Measurements from ENCODE around the gene LGALS9. TPM values are rescaled to one million over a fixed set of nuclear protein-coding genes. Genes with fewer than 3 reads are reported as not detected.

LGALS9 gene
- total and polyA plus RNA-seq, 2 experiments from 2014 or later: 3.2 to 4.1 TPM

DNA sequence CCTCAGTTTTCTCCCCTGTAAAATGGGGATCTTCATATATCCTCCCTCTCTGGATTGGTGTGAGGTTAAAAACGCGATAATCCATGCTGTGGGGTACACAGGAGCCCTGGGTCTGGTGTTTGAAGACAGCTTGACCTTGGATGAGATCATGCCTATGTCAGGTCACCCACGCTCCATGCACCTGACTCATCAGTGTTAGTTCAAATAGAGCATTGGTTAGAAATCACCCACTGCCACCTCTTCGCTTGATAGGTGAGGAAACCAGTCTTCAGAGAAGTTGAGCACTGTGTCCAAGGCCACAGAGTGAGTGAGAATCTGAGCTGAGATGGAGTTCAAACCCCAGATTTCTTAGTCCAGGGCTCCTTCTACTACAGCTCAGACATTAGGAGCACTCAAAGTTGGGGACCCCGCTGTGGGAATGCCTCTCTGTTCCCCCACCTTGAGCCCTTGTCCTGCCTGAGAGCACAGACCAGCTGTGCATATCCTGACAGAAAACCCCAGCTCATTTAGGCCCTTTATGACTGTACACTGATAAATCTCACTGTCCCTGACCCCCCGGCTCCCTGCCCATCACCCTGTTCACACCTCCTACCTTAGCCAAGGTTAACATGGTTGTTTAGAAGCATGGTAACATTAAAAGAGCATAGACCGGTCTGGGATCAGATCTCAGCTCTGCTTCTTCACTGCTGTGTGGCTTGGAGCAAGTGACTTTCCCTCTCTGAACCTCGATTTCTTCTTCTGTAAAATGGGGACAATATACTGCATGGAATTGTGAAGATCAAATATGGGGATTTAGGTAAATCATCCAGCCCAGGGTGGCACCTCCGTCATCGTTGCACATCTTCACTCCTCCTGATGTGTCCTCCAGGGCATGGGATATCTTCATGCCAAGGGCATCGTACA is 22.4 kb upstream of the LGALS9 start:
- Histone ChIP-seq H3K27me3 (replicated peaks; ENCODE audit: insufficient read depth) (no peaks in the 10 kb centered on the region), H3K4me1 (ENCODE audit: insufficient read depth) (no peaks in the 10 kb centered on the region), H3K27ac (no peak overlapping the region), H3K9me3 (ENCODE audit: low read depth) (no peaks in the 10 kb centered on the region), H4K20me1 (ENCODE audit: insufficient read depth) (no peaks in the 10 kb centered on the region), H3K79me2 (ENCODE audit: insufficient read depth) (no peaks in the 10 kb centered on the region), H3K4me3 (no peak overlapping the region), H3K4me2 (ENCODE audit: unreplicated experiment) (no peak overlapping the region), H3K9me2 (ENCODE audit: insufficient read depth) (no peaks in the 10 kb centered on the region), H3F3A (ENCODE audit: insufficient read depth) (no peaks in the 10 kb centered on the region), H2AFZ (no peak overlapping the region), H3K9ac (no peak overlapping the region), H3K36me3 (ENCODE audit: low read depth) (no peaks in the 10 kb centered on the region)
- 94 to 96% methylated on average over 11 of the region's 11 CpGs for WGBS, 2 experiments (ENCODE audit: low coverage in 1 of 2, low lambda C conversion rate in 2 of 2, missing lambda C conversion rate in 2 of 2)
- DNase-seq: peak; percentile 16
- in situ Hi-C loops (cut with MboI): loop anchor here (10.0 kb wide), 2 partner anchors 274 to 374 kb away; no protein-coding TSS in a partner anchor
- TF ChIP-seq EZH2 (IDR thresholded peaks at IDR 0.05; ENCODE audit: insufficient read depth, poor library complexity, severe bottlenecking) (no peak), EZH2phosphoT487 (IDR thresholded peaks at IDR 0.05; ENCODE audit: insufficient read depth, low read depth) (no peak)

DNA sequence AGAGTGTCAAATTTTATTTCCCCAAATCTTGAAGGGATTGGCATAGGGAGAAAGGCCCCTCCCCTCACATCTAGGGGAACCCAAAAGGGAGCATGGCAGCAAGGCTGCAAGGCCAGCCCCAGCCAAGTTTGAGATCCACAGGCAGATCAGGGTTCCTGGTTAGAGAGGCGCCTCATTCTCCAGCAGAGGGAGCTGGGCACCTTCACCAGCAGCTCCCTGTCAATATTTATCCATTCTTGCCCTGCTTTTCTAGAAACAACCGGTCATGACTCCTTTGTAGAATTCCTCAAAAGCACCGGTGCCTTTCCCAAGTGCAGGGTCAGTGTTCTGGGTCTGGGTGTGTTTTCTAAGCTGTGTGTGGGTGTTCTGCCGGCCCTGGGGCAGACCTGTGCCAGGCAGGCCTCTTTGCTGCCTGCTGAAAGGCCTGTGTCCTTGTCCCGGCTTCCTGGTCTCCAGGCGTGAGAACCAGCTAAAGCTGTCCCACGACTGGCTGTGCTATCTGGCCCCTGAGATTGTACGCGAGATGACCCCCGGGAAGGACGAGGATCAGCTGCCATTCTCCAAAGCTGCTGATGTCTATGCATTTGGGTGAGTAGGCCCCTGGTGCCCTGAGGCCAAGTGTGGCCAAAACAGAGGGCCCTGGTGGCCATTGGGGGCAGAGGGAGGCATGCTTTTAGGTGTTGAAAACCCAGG is 21.2 kb upstream of the LGALS9 start:
- Histone ChIP-seq H3K79me2 (ENCODE audit: insufficient read depth) (no peaks in the 10 kb centered on the region), H2AFZ (no peak overlapping the region), H3K9me2 (ENCODE audit: insufficient read depth) (no peaks in the 10 kb centered on the region), H3K4me3 (no peak overlapping the region), H3K9me3 (ENCODE audit: low read depth) (no peaks in the 10 kb centered on the region), H4K20me1 (ENCODE audit: insufficient read depth) (no peaks in the 10 kb centered on the region), H3K27me3 (replicated peaks; ENCODE audit: insufficient read depth) (no peaks in the 10 kb centered on the region), H3K4me1 (ENCODE audit: insufficient read depth) (no peaks in the 10 kb centered on the region), H3K4me2 (ENCODE audit: unreplicated experiment) (no peak overlapping the region), H3F3A (ENCODE audit: insufficient read depth) (no peaks in the 10 kb centered on the region), H3K27ac (no peak overlapping the region), H3K9ac (no peak overlapping the region), H3K36me3 (ENCODE audit: low read depth) (no peaks in the 10 kb centered on the region)
- TF ChIP-seq EZH2phosphoT487 (IDR thresholded peaks at IDR 0.05; ENCODE audit: insufficient read depth, low read depth): no peak
- TF ChIP-seq EZH2 (IDR thresholded peaks at IDR 0.05; ENCODE audit: insufficient read depth, poor library complexity, severe bottlenecking): no peak
- in situ Hi-C loops (cut with MboI): loop anchor here (10.0 kb wide), 2 partner anchors 275 to 375 kb away; no protein-coding TSS in a partner anchor
- 75 to 77% methylated on average over 11 of the region's 11 CpGs for WGBS, 2 experiments (ENCODE audit: low coverage in 1 of 2, low lambda C conversion rate in 2 of 2, missing lambda C conversion rate in 2 of 2)
- peak; percentile 73 for DNase-seq

DNA sequence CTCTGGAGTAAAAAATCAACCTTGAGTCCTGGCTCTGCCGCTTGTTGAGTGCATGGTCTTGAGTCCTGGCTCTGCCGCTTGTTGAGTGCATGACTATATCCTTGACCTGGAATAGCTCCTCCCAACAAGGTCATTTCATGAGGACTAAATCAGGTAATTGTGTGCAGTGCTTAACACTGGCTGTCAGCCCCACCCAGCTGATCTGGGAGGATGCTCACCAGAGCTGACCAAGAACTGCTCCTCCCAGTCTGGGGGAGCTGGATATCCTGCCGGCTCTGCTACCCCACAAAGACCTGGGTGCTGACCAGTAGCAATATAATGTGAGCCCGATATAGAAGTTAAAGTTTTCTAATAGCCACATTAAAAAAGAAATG is 20.7 kb upstream of the LGALS9 start:
- Histone ChIP-seq H3F3A (ENCODE audit: insufficient read depth) (no peaks in the 10 kb centered on the region), H3K4me2 (ENCODE audit: unreplicated experiment) (no peak overlapping the region), H3K4me1 (ENCODE audit: insufficient read depth) (no peaks in the 10 kb centered on the region), H3K36me3 (ENCODE audit: low read depth) (no peaks in the 10 kb centered on the region), H3K9me3 (ENCODE audit: low read depth) (no peaks in the 10 kb centered on the region), H3K27me3 (replicated peaks; ENCODE audit: insufficient read depth) (no peaks in the 10 kb centered on the region), H3K4me3 (no peak overlapping the region), H3K9me2 (ENCODE audit: insufficient read depth) (no peaks in the 10 kb centered on the region), H4K20me1 (ENCODE audit: insufficient read depth) (no peaks in the 10 kb centered on the region), H3K79me2 (ENCODE audit: insufficient read depth) (no peaks in the 10 kb centered on the region), H3K27ac (no peak overlapping the region), H2AFZ (no peak overlapping the region), H3K9ac (no peak overlapping the region)
- WGBS, 2 experiments (ENCODE audit: low coverage in 1 of 2, low lambda C conversion rate in 2 of 2, missing lambda C conversion rate in 2 of 2): 94 to 98% methylated on average over 4 of the region's 4 CpGs
- no peak for DNase-seq
- no peak for TF ChIP-seq EZH2phosphoT487 (IDR thresholded peaks at IDR 0.05; ENCODE audit: insufficient read depth, low read depth)
- TF ChIP-seq EZH2 (IDR thresholded peaks at IDR 0.05; ENCODE audit: insufficient read depth, poor library complexity, severe bottlenecking): no peak
- in situ Hi-C loops (cut with MboI): no loop called here

DNA sequence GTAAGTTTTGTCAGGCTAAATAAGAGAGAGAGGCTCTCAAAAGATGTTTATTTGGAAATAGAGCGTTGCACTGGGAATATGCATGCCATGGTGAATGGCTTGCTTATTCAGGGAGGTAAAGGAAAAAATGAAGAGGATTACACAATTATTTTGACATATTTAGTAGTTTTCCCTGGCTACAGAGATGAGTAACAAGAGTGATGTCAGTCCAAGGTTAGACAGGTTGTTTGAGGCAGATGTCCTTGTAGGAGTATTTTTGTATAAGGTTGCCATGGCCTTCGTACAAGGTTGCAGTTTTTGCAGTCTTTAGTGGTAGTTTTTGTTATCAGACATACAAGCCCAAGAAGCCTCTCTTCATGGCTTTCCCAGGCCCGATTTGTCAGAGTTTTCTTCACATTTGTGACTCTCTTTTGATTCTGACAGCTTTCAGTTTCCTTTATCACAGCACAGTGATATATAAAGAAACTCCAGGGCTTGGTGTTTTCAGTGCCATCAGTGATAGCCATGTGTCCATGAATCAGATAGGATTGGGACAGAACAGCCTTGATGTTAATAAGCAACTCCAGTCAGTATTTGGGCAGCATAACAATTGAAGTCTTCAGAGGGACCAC is 18.7 kb upstream of the LGALS9 start:
- 65 to 71% methylated on average over 3 of the region's 3 CpGs for WGBS, 2 experiments (ENCODE audit: low coverage in 1 of 2, low lambda C conversion rate in 2 of 2, missing lambda C conversion rate in 2 of 2)

More for the DNA sequence above, 18.7 kb upstream of the LGALS9 start:
- peak; percentile 20 for DNase-seq
- H3K9me2 ChIP-seq (ENCODE audit: insufficient read depth): no peaks in the 10 kb centered on the region
- no peaks in the 10 kb centered on the region for H3K9me3 ChIP-seq (ENCODE audit: low read depth)
- H3K4me2 ChIP-seq (ENCODE audit: unreplicated experiment): no peak overlapping the region
- H3K79me2 ChIP-seq (ENCODE audit: insufficient read depth): no peaks in the 10 kb centered on the region
- H3K4me1 ChIP-seq (ENCODE audit: insufficient read depth): no peaks in the 10 kb centered on the region
- no peak overlapping the region for H3K9ac ChIP-seq
- no peak overlapping the region for H3K4me3 ChIP-seq
- no peaks in the 10 kb centered on the region for H3F3A ChIP-seq (ENCODE audit: insufficient read depth)
- no peaks in the 10 kb centered on the region for H3K27me3 ChIP-seq (replicated peaks; ENCODE audit: insufficient read depth)
- H2AFZ ChIP-seq: no peak overlapping the region
- H3K27ac ChIP-seq: no peak overlapping the region
- H4K20me1 ChIP-seq (ENCODE audit: insufficient read depth): no peaks in the 10 kb centered on the region
- H3K36me3 ChIP-seq (ENCODE audit: low read depth): no peaks in the 10 kb centered on the region
- TF ChIP-seq EZH2 (IDR thresholded peaks at IDR 0.05; ENCODE audit: insufficient read depth, poor library complexity, severe bottlenecking) (no peak), EZH2phosphoT487 (IDR thresholded peaks at IDR 0.05; ENCODE audit: insufficient read depth, low read depth) (no peak)
- in situ Hi-C loops (cut with MboI): no loop called here
